ENCODE measurements around the gene TRIM51. TPM values are rescaled to one million over a fixed set of nuclear protein-coding genes. Genes with fewer than 3 reads are reported as not detected.

Gene TRIM51
- not detected in 5 replicates for total RNA-seq (2022; extraction: Qiagen RNA extraction)

GRCh38 chr11:55882997-55883396 is at the start of gene TRIM51:
TSS of gene TRIM51 (plus strand) at chr11:55883297. CDS start at chr11:55885429, 2,132 bp downstream.

DNA sequence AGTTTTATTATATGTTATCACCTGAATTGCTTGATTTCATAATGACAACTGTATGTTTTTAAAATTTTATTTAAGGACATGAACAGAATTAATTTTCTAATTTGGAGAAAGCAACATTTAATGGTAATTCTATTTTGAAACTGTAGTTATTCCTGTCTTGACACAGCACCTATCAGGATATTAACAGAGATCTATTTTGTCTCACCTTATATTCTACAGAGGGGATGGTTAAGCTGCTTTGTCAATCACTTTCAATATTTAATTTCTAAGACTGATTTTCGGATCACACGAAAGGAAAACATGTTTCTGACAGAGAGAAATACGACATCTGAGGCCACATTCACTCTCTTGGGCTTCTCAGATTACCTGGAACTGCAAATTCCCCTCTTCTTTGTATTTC is 44.6 kb upstream of the TRIM51 start, which contains the start of gene OR5D16:
Gene OR5D16 (plus strand): TSS at position 301 of the 400 bp plus-strand sequence. CDS start 0 bp downstream, at position 301.

DNA sequence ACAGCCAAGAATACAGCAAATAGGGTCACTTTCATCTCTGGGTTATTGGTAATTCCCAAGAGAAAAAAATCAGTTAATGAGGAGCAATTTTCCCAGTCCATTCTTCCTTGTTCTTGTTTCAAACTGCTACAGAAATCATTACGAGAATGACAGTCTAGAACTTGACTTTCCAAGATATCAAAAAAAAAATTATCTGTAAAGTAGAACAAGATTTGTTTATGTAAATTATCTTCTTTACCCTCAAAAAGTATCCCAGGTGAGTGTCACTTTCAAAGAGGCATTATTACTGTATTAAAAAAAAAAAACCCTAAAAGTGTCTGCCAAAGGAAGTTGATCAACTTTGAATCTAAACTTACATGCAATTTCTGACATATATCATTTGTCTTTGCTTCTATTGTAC is 31.4 kb downstream of the TRIM51 start, which contains the start of gene OR5W2:
Gene OR5W2 (minus strand): TSS at position 101 of the 400 bp plus-strand sequence. CDS start 0 bp downstream, at position 101.

GRCh38 chr11:55936300-55936699 is 53.2 kb downstream of the TRIM51 start, which contains the start of gene OR5I1:
TSS of gene OR5I1 (minus strand) at chr11:55936400. CDS start at chr11:55936400, 0 bp downstream.

Other genes with a start within 250 kb of the TRIM51 start
- gene OR4P4, start 248.2 kb upstream of the TRIM51 start, total RNA-seq (2022; extraction: Qiagen RNA extraction), result not detected in 5 replicates
- gene OR4S2, start 235.0 kb upstream of the TRIM51 start, total RNA-seq (2022; extraction: Qiagen RNA extraction), result not detected in 5 replicates
- gene OR4C6, start 221.1 kb upstream of the TRIM51 start, total RNA-seq (2022; extraction: Qiagen RNA extraction), result not detected in 5 replicates
- gene OR5D13, start 109.9 kb upstream of the TRIM51 start, total RNA-seq (2022; extraction: Qiagen RNA extraction), result not detected in 5 replicates
- not detected in 5 replicates for gene OR5D14, start 87.7 kb upstream of the TRIM51 start, total RNA-seq (2022; extraction: Qiagen RNA extraction)
- gene OR5L1, start 71.9 kb upstream of the TRIM51 start, total RNA-seq (2022; extraction: Qiagen RNA extraction), result not detected in 5 replicates
- gene OR5D18, start 63.7 kb upstream of the TRIM51 start, total RNA-seq (2022; extraction: Qiagen RNA extraction), result not detected in 5 replicates
- not detected in 5 replicates for gene OR5L2, start 56.1 kb upstream of the TRIM51 start, total RNA-seq (2022; extraction: Qiagen RNA extraction)
- gene OR5D16, start 44.5 kb upstream of the TRIM51 start, total RNA-seq (2022; extraction: Qiagen RNA extraction), result not detected in 5 replicates
- not detected in 5 replicates for gene OR5W2, start 31.3 kb downstream of the TRIM51 start, total RNA-seq (2022; extraction: Qiagen RNA extraction)
- not detected in 5 replicates for gene OR5I1, start 53.1 kb downstream of the TRIM51 start, total RNA-seq (2022; extraction: Qiagen RNA extraction)
- not detected in 5 replicates for gene OR10AG1, start 86.6 kb downstream of the TRIM51 start, total RNA-seq (2022; extraction: Qiagen RNA extraction)
- gene OR5F1, start 111.3 kb downstream of the TRIM51 start, total RNA-seq (2022; extraction: Qiagen RNA extraction), result not detected in 5 replicates
- gene OR5AS1, start 144.4 kb downstream of the TRIM51 start, total RNA-seq (2022; extraction: Qiagen RNA extraction), result not detected in 5 replicates
- gene OR8I2, start 210.0 kb downstream of the TRIM51 start, total RNA-seq (2022; extraction: Qiagen RNA extraction), result not detected in 5 replicates
- not detected in 5 replicates for gene OR8H2, start 220.4 kb downstream of the TRIM51 start, total RNA-seq (2022; extraction: Qiagen RNA extraction)
- gene OR8H3, start 239.1 kb downstream of the TRIM51 start, total RNA-seq (2022; extraction: Qiagen RNA extraction), result not detected in 5 replicates